NK-92 (cell line): ENCODE measurements around the gene CELSR2.
"Not testable (repeated sequence)": the region's sequence is repeated elsewhere in the genome, so short reads cannot be mapped to it uniquely, and the experiment has no call there.

ENCODE experiments used
- DNase-seq: peaks from one replicate; lab custom pipeline; 2025; ENCODE audit not compliant: unreplicated experiment; lab: John Stamatoyannopoulos, UW

The CELSR2 gene

DNA sequence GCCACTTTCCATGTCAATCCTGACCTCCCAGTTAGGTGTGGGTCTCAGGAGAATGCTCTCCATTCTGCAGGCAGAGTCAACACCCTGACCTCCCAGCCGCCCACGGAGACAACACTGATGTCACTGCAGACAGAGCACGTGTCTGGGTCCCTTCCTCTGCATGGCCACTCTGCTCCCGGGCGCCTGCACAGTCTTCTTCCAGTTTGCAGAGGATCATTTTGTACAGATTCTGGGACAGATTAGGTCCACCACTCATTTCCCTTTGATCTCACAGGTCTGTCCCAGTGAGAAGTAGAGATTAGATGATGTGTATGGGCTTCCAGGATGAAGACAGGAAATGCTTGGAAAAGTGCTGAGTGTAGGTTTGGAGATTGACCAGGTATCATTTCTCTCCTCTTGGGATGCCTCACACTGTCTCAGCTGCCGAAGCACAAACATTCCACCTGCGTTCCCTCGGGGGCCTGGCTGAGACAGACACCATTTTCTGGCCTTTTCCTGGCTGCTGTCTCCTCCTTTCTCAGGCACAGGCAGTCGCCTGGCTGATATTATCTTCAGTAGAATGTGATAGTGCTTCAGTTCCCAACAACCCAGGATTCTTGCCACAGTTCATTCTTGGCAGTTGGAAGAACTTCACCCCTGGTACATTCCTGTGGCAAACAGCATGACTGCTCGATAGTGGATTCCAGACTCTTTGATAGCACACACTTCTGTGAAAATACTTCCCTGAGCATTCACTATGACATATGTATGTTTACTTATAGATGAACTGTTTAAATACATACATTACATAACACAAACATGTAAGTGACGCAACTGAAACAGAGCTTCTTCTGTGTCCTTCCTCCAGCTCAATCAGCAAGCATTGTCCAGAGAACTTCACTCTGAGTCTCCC lies 49.6 kb downstream of the CELSR2 start:
- no peak for DNase-seq

- DNase-seq: no peak
These were observed 50.4 kb downstream of the CELSR2 start for GRCh38 chr1:109299558-109300343.

- no peak for DNase-seq
These were observed 51.4 kb downstream of the CELSR2 start for GRCh38 chr1:109300650-109301151.

DNA sequence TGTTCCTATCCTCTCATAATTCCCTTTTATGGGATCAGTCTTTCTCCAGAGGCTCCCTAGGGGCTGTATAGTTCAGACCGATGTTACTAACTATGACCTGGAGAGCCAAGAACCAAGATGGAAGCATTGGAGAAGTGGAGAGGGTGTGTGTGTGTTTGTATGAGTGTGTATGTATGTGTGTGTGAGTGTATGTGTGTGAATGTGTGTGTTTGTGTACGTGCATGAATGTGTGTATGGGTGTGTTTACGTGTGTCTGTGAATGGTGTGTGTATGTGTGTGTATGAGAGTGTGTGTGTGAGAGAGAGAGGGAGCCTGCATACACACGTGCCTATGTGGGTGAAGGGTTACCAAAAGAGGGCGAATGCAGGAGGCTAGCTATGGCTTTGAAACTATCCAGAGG lies 52.5 kb downstream of the CELSR2 start:
- DNase-seq: no peak

DNA sequence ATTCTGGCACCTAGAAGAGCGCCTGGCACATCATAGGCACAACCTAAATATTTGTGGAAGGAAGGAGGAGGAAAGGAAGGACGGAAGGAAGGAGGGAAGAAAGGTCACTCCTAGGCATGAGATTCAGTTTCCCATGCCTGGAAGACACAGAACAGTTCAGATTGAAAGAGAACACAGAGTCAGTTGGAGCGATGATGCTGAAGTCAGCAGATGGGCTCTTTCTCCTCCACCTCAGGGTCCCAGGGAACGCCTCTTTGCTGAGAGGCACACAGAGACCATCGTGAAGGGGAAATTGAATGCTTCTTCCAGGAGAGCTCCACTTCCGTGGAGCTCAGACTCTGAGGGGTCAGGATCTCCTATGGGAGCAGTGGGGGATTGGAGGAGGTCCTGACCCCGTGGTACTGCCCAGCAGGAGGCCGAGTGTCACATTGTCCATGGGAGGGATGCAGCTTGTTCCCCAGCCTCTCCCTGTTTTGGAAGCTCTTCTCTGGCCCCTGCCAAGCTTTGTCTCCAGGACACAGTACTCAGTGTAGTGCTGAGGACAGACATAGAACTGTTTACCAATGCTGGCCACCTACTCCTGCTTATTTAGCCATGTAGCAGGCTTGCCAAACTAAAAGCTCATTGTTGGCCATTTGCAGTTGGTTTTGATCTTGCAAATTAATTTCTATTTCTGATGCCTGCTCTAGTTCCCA lies 55.0 kb downstream of the CELSR2 start:
- no peak for DNase-seq

- not testable (repeated sequence) for DNase-seq
These were observed 56.7 kb downstream of the CELSR2 start for GRCh38 chr1:109305991-109306390.

- DNase-seq: no peak
These were observed 57.5 kb downstream of the CELSR2 start, which contains the start of gene MYBPHL for GRCh38 chr1:109306832-109307273. Gene MYBPHL, minus strand, starts transcription at chr1:109307011. Its CDS starts 20 bp downstream, at chr1:109306991.

- no peak for DNase-seq
These were observed 58.1 kb downstream of the CELSR2 start for GRCh38 chr1:109307274-109308021.

DNA sequence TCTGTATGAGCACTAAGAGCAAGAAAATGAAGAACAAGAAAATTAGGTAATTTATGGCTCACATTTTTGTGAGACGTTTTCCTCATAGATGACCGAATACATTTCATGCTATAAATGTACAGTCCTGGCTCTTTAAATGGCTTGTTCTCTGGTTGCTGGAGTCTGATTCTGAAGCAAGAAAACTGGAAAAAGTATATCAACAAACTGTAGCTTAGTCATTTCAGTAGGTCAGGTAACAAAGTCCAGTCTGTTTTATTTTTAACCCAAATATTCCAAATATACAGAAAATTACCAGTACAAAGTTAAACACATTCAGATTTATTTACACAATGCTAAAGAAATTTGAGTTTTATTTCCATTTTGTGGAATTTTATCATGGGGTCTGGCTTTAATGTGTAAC lies 60.0 kb downstream of the CELSR2 start:
- DNase-seq: no peak

- DNase-seq: no peak
These were observed 62.9 kb downstream of the CELSR2 start for GRCh38 chr1:109312246-109312645.

- no peak for DNase-seq
These were observed 63.8 kb downstream of the CELSR2 start for GRCh38 chr1:109312978-109313775.

DNA sequence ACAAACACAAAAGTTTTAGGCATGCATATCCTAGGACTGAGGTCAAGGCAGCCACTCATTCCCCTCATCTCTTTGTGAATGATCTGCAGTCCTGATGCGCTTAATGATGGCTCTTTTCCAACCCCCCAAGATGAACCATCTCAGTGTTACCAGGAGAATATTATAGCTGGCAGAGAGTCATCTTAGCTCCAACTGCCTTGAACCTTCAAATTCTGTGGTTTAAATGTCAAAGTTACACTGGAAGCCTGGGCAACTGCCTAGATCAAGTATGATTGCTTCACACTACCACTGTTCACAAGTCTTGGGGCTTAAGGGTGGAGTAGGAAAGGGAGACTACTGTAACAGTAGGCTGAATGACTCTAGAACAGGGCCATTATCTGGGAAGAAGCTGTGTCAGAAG lies 65.5 kb downstream of the CELSR2 start:
- DNase-seq: no peak

GRCh38 chr1:109315288-109315687 lies 65.9 kb downstream of the CELSR2 start:
- no peak for DNase-seq

DNA sequence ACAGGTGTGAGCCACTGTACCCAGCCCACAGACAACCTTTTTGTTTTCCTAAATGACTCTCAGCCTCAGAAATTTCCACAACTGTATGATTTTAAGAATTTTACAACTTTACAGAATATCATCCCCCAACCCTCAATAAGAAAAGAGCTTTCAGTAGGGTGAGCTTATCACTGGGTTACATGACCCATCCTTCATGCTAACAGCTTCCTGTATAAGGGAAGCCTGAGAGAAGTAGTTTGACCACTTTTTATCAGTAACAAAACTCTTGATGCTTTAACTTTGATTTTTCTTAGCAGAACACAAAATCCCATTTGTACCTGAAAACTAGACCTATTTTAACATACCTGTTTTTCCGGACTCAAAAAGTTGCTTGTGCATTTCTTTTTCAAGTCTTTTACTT lies 67.2 kb downstream of the CELSR2 start:
- DNase-seq: no peak

DNA sequence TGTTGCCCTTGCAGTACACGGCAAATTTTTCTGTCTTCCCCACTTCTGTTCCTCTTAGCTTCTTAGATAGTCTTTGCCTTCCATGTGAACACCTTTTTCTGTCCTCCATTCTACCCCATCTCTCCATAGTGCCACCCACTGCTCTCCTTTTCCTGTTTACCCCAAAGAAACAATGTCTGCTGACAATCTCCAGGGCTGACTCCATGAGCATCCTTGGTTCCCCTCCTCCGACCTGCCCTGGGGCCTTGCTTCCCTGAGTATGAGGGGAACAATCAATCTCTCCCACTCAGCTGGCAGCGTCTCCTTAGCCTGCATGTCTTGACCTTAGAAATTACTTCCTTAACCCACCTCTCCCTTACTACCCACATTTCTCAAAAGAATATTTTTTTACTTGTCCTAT lies 69.8 kb downstream of the CELSR2 start:
- no peak for DNase-seq

DNA sequence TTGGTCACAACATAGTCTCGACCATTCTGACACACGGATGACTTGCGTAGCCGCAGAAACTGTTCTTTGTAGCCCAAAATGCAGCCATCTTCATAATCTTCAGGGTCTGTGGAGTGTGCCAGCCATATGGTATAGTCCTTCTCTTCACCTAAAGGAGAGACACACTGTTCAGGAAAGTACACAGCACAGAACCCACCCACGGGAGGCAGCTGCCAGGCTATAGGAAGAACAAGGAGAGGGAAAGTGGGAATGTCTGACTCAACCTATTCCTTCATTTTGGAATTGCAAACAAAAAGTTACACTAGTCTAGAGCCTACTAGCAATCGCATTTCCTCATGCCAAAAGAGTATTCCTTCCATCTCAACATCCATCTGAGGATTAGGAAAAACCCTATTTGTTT lies 73.6 kb downstream of the CELSR2 start:
- no peak for DNase-seq
